ENCODE results near the gene TLCD3A.
"Not testable (repeated sequence)": the region's sequence is repeated elsewhere in the genome, so short reads cannot be mapped to it uniquely, and the experiment has no call there.

TLCD3A gene

DNA sequence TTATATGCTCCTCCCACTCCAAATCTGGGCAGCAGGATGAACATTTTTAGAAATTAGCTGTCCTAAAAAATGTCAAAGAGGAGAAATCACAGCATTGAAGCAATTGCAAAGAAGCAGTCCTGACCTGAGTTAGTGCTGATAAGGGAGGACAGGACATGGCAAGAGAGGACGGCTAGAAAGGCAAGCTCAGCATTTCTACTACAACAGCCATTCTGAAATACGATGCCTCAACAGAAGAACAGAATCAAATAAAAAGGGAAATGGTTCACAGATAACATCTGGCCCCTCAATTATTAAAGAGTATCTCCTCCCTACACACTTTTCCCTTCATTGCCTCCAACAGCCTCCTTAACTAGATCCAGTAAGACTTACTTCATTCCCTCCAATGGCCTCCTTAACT, 36.0 kb upstream of the TLCD3A start:
- Histone ChIP-seq H3K4me1 (ENCODE audit: insufficient read depth, low read length) (no peaks in the 10 kb centered on the region), H3K27me3 (ENCODE audit: control insufficient read depth in 1 of 2, insufficient read depth in 2 of 2, low read length in 2 of 2) (no peaks in the 10 kb centered on the region), H3K4me3 (ENCODE audit: low read depth in 1 of 2, low read length in 2 of 2) (no peak overlapping the region), H3K36me3 (ENCODE audit: insufficient read depth, low read length) (peaks cover 31% of the 10 kb centered on the region), H3K9me3 (ENCODE audit: low read length) (no peaks in the 10 kb centered on the region), H3K9ac (ENCODE audit: low read length) (no peak overlapping the region), H3K27ac (ENCODE audit: low read depth, low read length) (no peak overlapping the region)

DNA sequence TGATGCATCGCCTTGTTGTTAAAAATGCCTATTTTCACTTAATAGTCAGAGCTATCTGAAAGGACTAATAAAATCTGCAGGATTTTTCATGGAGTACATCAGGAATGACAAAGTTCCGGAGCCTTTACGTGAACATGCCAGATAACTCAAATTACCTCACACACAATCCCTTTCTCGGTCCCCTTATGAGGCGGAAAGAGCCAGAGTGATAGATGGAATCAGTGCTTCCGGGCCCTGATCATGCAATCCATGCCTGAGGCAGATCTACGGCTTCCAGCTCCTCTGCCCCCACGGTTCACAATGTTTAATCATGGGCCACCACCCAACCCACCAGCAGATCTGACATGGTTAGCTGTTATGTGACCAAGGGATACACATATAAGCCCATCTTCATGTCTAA, 34.7 kb upstream of the TLCD3A start:
- H3K27ac ChIP-seq (ENCODE audit: low read depth, low read length) = no peak overlapping the region
- no peaks in the 10 kb centered on the region for H3K4me1 ChIP-seq (ENCODE audit: insufficient read depth, low read length)
- no peaks in the 10 kb centered on the region for H3K9me3 ChIP-seq (ENCODE audit: low read length)
- peaks cover 27% of the 10 kb centered on the region for H3K36me3 ChIP-seq (ENCODE audit: insufficient read depth, low read length)
- no peak overlapping the region for H3K4me3 ChIP-seq (ENCODE audit: low read depth in 1 of 2, low read length in 2 of 2)
- no peak overlapping the region for H3K9ac ChIP-seq (ENCODE audit: low read length)
- H3K27me3 ChIP-seq (ENCODE audit: control insufficient read depth in 1 of 2, insufficient read depth in 2 of 2, low read length in 2 of 2) = no peaks in the 10 kb centered on the region

DNA sequence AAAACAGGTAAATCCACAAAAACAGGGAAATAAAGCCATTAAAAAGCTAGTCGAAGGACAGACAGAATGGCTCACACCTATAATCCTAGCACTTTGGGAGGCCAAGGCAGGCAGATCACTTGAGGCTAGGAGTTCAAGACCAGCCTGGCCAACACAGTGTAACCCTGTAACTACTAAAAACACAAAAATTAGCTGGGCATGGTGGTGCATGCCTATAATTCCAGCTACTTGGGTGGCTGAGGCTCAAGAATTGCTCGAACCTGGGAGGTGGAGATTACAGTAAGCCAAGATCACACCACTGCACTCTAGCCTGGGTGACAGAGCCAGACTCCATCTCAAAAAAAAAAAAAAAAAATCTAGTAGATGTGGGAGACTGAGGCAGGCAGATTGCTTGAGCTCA, 34.3 kb upstream of the TLCD3A start:
- not testable (repeated sequence) for H3K4me3 ChIP-seq (ENCODE audit: low read depth in 1 of 2, low read length in 2 of 2); H3K4me1 ChIP-seq (ENCODE audit: insufficient read depth, low read length); H3K27me3 ChIP-seq (ENCODE audit: control insufficient read depth in 1 of 2, insufficient read depth in 2 of 2, low read length in 2 of 2); H3K9ac ChIP-seq (ENCODE audit: low read length); H3K9me3 ChIP-seq (ENCODE audit: low read length); H3K27ac ChIP-seq (ENCODE audit: low read depth, low read length)
- peaks cover 27% of the 10 kb centered on the region for H3K36me3 ChIP-seq (ENCODE audit: insufficient read depth, low read length)

DNA sequence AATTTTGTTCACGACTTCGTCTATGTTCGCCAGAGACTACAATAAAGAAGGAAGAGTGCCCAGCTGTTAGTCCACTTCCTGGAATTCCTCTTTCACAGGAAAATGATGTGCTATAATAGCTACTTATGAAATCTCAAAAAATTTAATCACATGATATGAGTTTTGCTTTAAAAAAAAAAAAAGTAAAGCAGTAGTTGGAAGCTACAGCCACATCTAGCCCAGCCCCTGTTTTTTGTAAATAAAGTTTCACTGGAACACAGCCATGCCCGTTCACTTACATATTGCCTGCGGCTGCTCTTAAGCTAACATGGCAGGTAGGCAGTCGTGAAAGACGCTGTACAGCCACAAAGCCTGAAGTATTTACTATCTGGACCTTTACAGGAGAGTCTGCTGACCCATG, 33.1 kb upstream of the TLCD3A start:
- no peak overlapping the region for H3K9ac ChIP-seq (ENCODE audit: low read length)

DNA sequence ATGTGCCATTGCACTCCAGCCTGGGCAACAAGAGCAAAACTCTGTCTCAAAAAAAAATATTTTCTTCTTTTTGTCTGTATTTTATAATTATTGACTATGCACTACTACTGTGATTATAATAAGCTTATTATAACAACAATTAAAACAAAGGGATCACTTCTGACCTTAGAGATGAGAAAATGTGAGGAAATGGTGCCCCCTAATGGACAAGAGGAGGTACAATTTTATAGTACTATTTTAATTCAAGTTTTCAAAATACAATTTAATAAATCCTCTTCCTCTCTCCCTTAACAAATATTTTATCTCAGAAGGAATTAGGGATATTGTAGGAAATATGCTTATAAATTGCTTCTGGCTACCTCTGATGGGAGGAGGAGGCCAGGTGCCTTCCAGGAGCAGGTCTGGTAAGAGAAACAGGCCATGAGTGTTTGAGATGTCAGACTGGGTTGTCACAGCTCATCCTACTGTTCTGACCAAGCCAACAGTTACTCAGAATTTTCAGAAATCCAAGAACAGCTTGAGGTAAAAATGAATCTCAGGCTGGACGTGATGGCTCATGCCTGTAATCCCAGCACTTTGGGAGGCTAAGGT, 31.8 kb upstream of the TLCD3A start:
- H3K36me3 ChIP-seq (ENCODE audit: insufficient read depth, low read length) = peaks cover 19% of the 10 kb centered on the region
- no peak overlapping the region for H3K4me3 ChIP-seq (ENCODE audit: low read depth in 1 of 2, low read length in 2 of 2)
- no peaks in the 10 kb centered on the region for H3K4me1 ChIP-seq (ENCODE audit: insufficient read depth, low read length)
- no peak overlapping the region for H3K9ac ChIP-seq (ENCODE audit: low read length)
- no peaks in the 10 kb centered on the region for H3K9me3 ChIP-seq (ENCODE audit: low read length)
- no peaks in the 10 kb centered on the region for H3K27me3 ChIP-seq (ENCODE audit: control insufficient read depth in 1 of 2, insufficient read depth in 2 of 2, low read length in 2 of 2)
- peak overlapping the region; percentile 24 for H3K27ac ChIP-seq (ENCODE audit: low read depth, low read length)

More for the DNA sequence above, 33.1 kb upstream of the TLCD3A start:
- H3K9me3 ChIP-seq (ENCODE audit: low read length) = no peaks in the 10 kb centered on the region
- no peak overlapping the region for H3K4me3 ChIP-seq (ENCODE audit: low read depth in 1 of 2, low read length in 2 of 2)
- H3K27ac ChIP-seq (ENCODE audit: low read depth, low read length) = peak overlapping the region; percentile 16
- no peaks in the 10 kb centered on the region for H3K27me3 ChIP-seq (ENCODE audit: control insufficient read depth in 1 of 2, insufficient read depth in 2 of 2, low read length in 2 of 2)
- no peaks in the 10 kb centered on the region for H3K4me1 ChIP-seq (ENCODE audit: insufficient read depth, low read length)
- H3K36me3 ChIP-seq (ENCODE audit: insufficient read depth, low read length) = peaks cover 27% of the 10 kb centered on the region

DNA sequence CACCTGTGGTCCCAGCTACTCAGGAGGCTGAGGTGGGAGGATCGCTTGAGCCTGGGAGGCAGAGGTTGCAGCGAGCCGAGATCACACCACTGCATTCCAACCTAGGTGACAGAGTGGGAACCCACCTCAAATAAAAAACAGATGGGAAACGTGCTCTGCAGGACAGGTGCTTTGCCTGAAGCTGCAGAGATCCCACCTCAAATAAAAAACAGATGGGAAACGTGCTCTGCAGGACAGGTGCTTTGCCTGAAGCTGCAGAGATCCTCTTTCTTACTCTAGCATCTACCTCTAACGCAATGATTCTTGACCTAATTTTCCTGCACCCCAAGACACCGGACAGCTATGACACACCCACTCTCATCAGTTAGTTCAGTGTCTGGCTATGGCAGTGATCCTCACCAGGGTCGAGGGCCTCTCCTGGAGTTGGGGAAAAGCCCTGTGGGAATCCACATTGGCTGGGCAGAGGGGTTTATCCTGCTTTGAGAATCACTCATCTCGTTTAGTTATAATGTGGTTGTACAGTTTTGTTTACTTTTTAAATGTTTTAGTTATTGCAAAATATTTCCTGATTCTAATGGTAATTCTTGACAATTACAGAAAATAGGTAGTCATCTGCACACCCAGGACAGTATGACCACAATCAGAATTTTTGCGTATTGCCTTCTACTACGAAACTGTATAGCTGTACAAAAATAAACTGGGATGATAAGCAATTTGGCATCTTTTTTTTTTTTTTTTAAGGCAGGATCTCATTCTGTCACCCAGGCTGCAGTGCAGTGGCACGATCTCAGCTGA, 29.1 kb upstream of the TLCD3A start:
- H3K4me3 ChIP-seq (ENCODE audit: low read depth in 1 of 2, low read length in 2 of 2) = no peak overlapping the region

DNA sequence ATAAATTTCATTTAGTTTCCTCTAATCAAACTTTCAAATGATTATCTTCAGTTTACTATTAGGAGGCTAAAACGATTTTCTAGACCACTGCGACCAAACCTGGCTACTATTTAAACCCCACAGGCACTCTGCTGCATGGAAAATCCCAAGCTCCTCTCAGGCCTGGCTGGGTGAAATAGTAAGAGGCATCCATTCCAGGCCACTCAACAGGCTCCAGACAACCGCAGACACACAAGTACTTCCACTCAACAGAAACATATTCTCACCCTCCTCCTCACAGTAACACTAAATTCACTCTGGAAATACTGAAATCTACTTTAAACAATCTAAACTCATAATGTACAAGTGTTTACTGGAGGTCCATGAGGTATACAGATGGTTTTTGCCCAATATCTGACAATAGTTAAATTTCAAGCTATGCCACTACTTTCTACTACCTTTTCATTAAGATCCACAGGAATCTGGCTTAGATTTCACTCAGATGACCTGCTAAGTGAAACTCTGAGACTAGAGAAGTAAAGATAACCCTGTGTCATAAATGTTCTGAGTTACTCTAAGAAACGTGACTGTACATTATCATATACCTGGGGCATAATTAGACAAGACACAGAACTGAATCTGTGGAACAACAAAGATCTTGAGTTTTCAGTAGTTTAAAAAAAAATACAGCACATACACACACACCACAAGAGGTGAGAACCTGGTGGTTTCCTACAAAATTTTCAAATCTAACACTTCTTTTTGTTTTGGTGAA, 28.1 kb upstream of the TLCD3A start:
- H3K9me3 ChIP-seq (ENCODE audit: low read length) = no peaks in the 10 kb centered on the region
- H3K4me3 ChIP-seq (ENCODE audit: low read depth in 1 of 2, low read length in 2 of 2) = no peak overlapping the region
- H3K9ac ChIP-seq (ENCODE audit: low read length) = no peak overlapping the region
- peaks cover 4% of the 10 kb centered on the region for H3K36me3 ChIP-seq (ENCODE audit: insufficient read depth, low read length)
- no peaks in the 10 kb centered on the region for H3K4me1 ChIP-seq (ENCODE audit: insufficient read depth, low read length)
- no peaks in the 10 kb centered on the region for H3K27me3 ChIP-seq (ENCODE audit: control insufficient read depth in 1 of 2, insufficient read depth in 2 of 2, low read length in 2 of 2)
- no peak overlapping the region for H3K27ac ChIP-seq (ENCODE audit: low read depth, low read length)

More for the DNA sequence above, 29.1 kb upstream of the TLCD3A start:
- H3K27ac ChIP-seq (ENCODE audit: low read depth, low read length) = no peak overlapping the region
- no peaks in the 10 kb centered on the region for H3K9me3 ChIP-seq (ENCODE audit: low read length)
- H3K9ac ChIP-seq (ENCODE audit: low read length) = no peak overlapping the region
- no peaks in the 10 kb centered on the region for H3K27me3 ChIP-seq (ENCODE audit: control insufficient read depth in 1 of 2, insufficient read depth in 2 of 2, low read length in 2 of 2)
- no peaks in the 10 kb centered on the region for H3K4me1 ChIP-seq (ENCODE audit: insufficient read depth, low read length)
- H3K36me3 ChIP-seq (ENCODE audit: insufficient read depth, low read length) = no peaks in the 10 kb centered on the region

DNA sequence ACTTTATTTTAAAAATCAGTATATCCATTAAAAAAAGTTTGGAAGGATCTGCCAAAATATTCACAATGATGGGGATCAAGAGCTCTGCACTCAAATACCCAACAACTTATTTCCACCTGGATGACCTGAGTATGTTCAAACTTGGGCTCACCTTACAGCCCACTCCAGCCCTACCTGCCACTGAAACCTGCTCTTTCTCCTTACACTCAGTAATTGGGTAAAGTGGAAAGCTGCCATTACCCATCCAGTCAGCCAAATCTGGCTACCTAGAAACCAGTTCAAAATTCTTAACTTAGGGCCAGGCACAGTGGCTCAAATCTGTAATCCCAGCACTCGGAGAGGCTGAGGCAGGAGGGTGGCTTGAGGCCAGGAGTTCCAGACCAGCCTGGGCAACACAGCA, 27.4 kb upstream of the TLCD3A start:
- Histone ChIP-seq H3K9me3 (ENCODE audit: low read length) (no peaks in the 10 kb centered on the region), H3K4me1 (ENCODE audit: insufficient read depth, low read length) (no peaks in the 10 kb centered on the region), H3K27ac (ENCODE audit: low read depth, low read length) (no peak overlapping the region), H3K9ac (ENCODE audit: low read length) (no peak overlapping the region), H3K27me3 (ENCODE audit: control insufficient read depth in 1 of 2, insufficient read depth in 2 of 2, low read length in 2 of 2) (no peaks in the 10 kb centered on the region), H3K36me3 (ENCODE audit: insufficient read depth, low read length) (peaks cover 7% of the 10 kb centered on the region), H3K4me3 (ENCODE audit: low read depth in 1 of 2, low read length in 2 of 2) (no peak overlapping the region)

DNA sequence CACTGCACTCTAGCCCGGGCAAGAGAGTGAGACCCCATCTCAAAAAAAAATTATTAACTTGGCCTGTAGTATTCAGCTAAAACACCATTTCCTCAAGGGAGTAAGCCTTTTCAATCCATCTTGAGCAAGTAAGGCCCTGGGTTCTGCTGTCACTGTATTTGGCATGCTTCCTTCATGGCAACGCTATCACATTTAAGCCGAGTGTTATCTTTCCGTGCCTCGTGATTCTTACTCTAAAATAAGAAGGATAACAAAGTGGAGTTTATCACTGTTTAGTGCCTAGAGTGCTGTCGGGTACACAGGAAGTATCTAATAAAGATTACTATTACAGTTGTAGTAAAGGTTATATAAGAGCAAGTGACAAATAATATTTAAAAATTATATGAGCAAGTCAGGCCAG, 26.5 kb upstream of the TLCD3A start:
- Histone ChIP-seq H3K4me3 (ENCODE audit: low read depth in 1 of 2, low read length in 2 of 2) (no peak overlapping the region), H3K27ac (ENCODE audit: low read depth, low read length) (no peak overlapping the region), H3K9ac (ENCODE audit: low read length) (no peak overlapping the region), H3K36me3 (ENCODE audit: insufficient read depth, low read length) (peaks cover 7% of the 10 kb centered on the region), H3K4me1 (ENCODE audit: insufficient read depth, low read length) (no peaks in the 10 kb centered on the region), H3K9me3 (ENCODE audit: low read length) (no peaks in the 10 kb centered on the region), H3K27me3 (ENCODE audit: control insufficient read depth in 1 of 2, insufficient read depth in 2 of 2, low read length in 2 of 2) (no peaks in the 10 kb centered on the region)

DNA sequence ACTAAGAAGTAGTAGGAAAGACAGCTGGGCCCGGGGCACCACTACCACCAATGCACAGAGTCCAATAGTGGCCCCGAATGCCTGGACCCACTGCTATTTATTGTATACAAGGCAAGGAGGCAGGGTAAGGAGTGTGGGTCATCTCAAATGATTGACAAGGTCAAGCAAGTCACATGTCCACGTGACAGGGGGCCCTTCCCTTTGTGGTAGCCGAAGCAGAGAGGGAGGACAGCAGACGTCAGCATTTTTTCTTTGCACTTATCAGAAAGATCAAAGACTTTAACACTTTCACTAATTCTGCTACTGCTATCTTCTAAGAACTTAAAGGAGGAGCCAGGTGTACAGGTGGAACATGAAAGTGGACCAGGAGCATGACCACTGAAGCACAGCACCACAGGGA, 24.3 kb upstream of the TLCD3A start:
- Histone ChIP-seq H3K4me1 (ENCODE audit: insufficient read depth, low read length) (peaks cover 4% of the 10 kb centered on the region), H3K36me3 (ENCODE audit: insufficient read depth, low read length) (peaks cover 7% of the 10 kb centered on the region), H3K4me3 (ENCODE audit: low read depth in 1 of 2, low read length in 2 of 2) (no peak overlapping the region), H3K27me3 (ENCODE audit: control insufficient read depth in 1 of 2, insufficient read depth in 2 of 2, low read length in 2 of 2) (no peaks in the 10 kb centered on the region), H3K27ac (ENCODE audit: low read depth, low read length) (no peak overlapping the region), H3K9me3 (ENCODE audit: low read length) (no peaks in the 10 kb centered on the region), H3K9ac (ENCODE audit: low read length) (no peak overlapping the region)

DNA sequence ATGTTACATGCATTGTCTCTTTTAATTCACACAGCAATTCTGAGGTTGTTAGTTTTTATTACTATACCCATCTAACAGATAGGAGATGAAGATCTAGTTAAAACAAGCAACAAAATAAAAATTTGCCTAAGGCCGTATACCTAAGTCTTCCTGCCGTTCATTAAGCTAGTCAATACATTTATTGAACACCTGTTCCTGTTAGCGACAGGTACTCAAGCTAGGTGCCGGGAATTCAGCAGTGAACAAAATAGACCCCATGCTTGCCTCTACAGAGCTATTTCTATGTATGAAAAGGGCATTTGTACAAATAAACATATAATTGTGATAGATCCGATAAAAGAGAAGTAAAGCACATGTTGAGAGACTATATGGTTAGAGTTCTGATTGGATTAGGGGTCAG, 14.3 kb upstream of the TLCD3A start:
- Histone ChIP-seq H3K4me1 (ENCODE audit: insufficient read depth, low read length) (peaks cover 20% of the 10 kb centered on the region), H3K27ac (ENCODE audit: low read depth, low read length) (no peak overlapping the region)

More for the DNA sequence above, 14.3 kb upstream of the TLCD3A start:
- Histone ChIP-seq H3K9me3 (ENCODE audit: low read length) (no peaks in the 10 kb centered on the region), H3K4me3 (ENCODE audit: low read depth in 1 of 2, low read length in 2 of 2) (no peak overlapping the region), H3K9ac (ENCODE audit: low read length) (no peak overlapping the region), H3K27me3 (ENCODE audit: control insufficient read depth in 1 of 2, insufficient read depth in 2 of 2, low read length in 2 of 2) (no peaks in the 10 kb centered on the region), H3K36me3 (ENCODE audit: insufficient read depth, low read length) (no peaks in the 10 kb centered on the region)

Data from muscle layer of colon (tissue), 2 donors.